ENCODE results near the gene FHAD1. TPM values are rescaled to one million over a fixed set of nuclear protein-coding genes. Genes with fewer than 3 reads are reported as not detected.
A peak's percentile ranks its signal among the peaks of the same experiment; 100 is the strongest.

The FHAD1 gene
- total and polyA plus RNA-seq, 2 donors = 0.66 to 0.71 TPM

DNA sequence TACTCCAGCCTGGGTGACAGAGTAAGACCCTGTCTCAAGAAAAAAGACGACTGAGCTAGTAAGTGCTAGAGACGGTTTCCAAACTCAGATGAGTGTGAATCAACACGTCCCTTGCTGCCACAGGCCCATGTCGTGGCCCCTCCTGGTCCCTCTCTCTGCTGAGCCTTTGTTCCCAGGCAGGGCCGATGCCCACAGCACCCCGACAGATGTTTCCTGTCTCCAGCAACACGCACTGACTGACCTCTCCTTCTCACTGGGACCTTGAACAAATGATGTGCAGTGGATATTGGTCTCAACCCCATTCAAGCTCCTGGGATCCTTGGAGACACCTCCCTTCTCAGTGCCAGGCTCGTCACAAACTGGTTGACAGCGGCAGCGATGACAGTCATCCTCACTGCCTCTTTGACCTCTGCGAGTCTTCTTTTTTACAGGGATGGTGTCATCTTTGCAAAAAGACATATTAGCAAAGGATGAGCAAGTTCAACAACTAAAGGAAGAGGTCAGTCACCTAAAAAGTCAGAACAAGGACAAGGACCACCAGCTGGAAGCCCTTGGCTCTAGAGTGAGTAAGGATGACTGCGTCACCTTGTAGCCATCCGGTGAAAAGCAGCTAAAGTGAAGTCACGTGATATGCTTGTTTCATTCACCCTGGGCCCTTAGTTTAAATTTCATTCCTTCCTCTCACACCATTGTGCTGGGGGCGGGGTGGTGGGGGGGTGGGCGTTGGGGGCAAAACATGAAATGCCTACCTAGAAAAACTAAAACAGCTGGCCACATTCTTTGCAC lies 65.8 kb downstream of the FHAD1 start:
- Histone ChIP-seq H3K27me3 (ENCODE audit: control insufficient read depth in 2 of 2, insufficient read depth in 1 of 2, low read length in 1 of 2) (no peaks in the 10 kb centered on the region), H3K27ac (ENCODE audit: low read depth in 1 of 2, low read length in 1 of 2) (no peak overlapping the region), H3K4me1 (ENCODE audit: control insufficient read depth in 2 of 2, insufficient read depth in 2 of 2, low read length in 2 of 2) (no peaks in the 10 kb centered on the region), H3K9me3 (ENCODE audit: control insufficient read depth in 2 of 2, insufficient read depth in 1 of 2, low read length in 1 of 2) (no peaks in the 10 kb centered on the region), H3K4me3 (ENCODE audit: low read length in 2 of 2) (no peak overlapping the region), H3K36me3 (ENCODE audit: control insufficient read depth in 2 of 2, insufficient read depth in 2 of 2, low read length in 1 of 2) (no peaks in the 10 kb centered on the region)
- no peak for DNase-seq (ENCODE audit: low read depth in 6 of 9, low spot score in 9 of 9)
- WGBS = 81% methylated on average over 16 of the region's 16 CpGs

DNA sequence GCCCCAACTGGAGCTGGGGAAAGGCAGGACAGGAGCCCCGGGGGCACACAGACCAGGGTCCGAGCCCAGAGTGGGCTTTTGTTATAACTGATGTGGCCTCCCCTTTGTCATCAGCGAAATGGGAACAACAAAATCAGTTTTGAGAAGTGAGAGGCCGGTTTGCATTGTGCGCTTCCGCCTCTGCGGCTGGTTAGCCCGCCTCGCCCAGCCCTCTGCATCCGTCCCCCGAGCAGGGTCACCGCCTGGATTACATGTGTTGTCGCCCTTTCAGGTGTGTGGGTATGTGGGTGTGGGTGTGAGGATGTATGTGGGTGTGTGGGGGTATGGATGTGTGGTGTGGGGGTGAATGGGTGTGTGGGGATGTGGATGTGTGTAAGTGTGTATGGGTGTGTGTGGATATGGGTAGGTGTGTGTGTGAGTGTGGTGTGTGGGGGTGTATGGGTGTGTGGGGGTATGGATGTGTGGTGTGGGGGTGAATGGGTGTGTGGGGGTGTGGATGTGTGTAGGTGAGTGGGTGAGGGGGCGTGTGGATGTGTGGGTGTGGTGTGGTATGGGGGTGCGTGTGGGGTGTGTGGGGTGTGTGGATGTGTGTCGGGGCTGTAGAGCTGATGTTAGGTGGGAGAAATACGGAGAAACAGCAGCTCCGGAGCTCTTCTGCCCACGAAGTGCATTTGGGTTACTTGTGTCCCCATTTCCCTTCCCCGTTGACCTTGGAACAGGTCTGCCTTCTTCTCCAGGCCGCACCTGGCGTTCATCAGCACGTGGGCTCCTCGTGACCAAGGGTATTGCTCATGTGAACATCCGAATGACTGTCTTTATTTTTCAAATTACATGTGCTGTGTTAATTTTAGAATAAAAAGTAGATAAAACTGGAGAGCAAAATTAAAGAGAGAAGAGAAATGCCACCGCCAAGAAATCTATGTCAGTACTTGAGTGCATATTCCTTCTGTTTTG lies 67.6 kb downstream of the FHAD1 start:
- no peak overlapping the region for H3K27ac ChIP-seq (ENCODE audit: low read depth in 1 of 2, low read length in 1 of 2)
- H3K36me3 ChIP-seq (ENCODE audit: control insufficient read depth in 2 of 2, insufficient read depth in 2 of 2, low read length in 1 of 2) = no peaks in the 10 kb centered on the region
- no peak overlapping the region for H3K4me3 ChIP-seq (ENCODE audit: low read length in 2 of 2)
- no peaks in the 10 kb centered on the region for H3K27me3 ChIP-seq (ENCODE audit: control insufficient read depth in 2 of 2, insufficient read depth in 1 of 2, low read length in 1 of 2)
- H3K4me1 ChIP-seq (ENCODE audit: control insufficient read depth in 2 of 2, insufficient read depth in 2 of 2, low read length in 2 of 2) = no peaks in the 10 kb centered on the region
- 96% methylated on average over 26 of the region's 26 CpGs for WGBS
- no peak for DNase-seq (ENCODE audit: low read depth in 6 of 9, low spot score in 9 of 9)
- H3K9me3 ChIP-seq (ENCODE audit: control insufficient read depth in 2 of 2, insufficient read depth in 1 of 2, low read length in 1 of 2) = no peaks in the 10 kb centered on the region

DNA sequence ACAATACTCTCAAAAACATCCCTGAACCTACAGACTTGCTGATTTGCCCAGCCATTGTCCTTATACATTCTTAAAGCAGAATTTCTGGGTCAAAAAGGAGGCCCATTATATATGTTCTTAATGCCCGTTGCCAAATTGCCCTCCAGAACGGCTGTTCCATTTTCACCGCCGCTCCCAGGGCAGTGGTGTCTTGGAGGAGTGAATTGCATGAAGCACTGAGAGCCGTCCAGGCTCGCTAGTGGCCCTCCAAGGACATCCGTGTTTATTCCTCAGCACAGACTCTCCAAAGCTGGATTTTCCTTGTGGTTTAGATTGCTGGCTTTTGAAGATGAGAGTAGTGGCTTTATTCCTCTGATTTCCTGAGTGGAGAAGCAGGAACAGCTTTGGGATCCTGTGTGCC lies 68.8 kb downstream of the FHAD1 start:
- Histone ChIP-seq H3K27ac (ENCODE audit: low read depth in 1 of 2, low read length in 1 of 2) (no peak overlapping the region), H3K4me3 (ENCODE audit: low read length in 2 of 2) (no peak overlapping the region), H3K4me1 (ENCODE audit: control insufficient read depth in 2 of 2, insufficient read depth in 2 of 2, low read length in 2 of 2) (no peaks in the 10 kb centered on the region), H3K27me3 (ENCODE audit: control insufficient read depth in 2 of 2, insufficient read depth in 1 of 2, low read length in 1 of 2) (no peaks in the 10 kb centered on the region), H3K9me3 (ENCODE audit: control insufficient read depth in 2 of 2, insufficient read depth in 1 of 2, low read length in 1 of 2) (no peaks in the 10 kb centered on the region), H3K36me3 (ENCODE audit: control insufficient read depth in 2 of 2, insufficient read depth in 2 of 2, low read length in 1 of 2) (no peaks in the 10 kb centered on the region)
- DNase-seq (ENCODE audit: low read depth in 6 of 9, low spot score in 9 of 9) = no peak
- 84% methylated on average over 7 of the region's 7 CpGs for WGBS

DNA sequence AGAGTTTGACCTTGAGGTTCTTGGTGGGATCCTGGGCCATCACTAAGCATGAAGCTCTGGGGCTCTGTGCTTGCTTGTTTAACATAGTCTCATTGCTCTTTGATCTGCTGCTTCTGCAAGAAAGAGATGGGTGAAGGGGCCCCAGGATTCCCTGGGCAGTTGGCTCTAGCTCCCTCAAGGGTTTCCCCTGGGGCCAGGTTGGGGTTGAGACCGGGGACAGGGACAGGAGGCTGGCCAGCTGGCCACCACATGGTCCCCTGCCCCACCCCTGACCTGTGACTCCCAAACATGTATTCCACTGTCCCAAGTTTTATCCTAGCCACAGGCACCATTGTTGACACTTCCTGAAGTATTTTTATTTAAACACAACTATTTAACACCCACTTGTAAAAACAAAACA lies 69.5 kb downstream of the FHAD1 start:
- H3K4me3 ChIP-seq (ENCODE audit: low read length in 2 of 2) = no peak overlapping the region
- no peaks in the 10 kb centered on the region for H3K9me3 ChIP-seq (ENCODE audit: control insufficient read depth in 2 of 2, insufficient read depth in 1 of 2, low read length in 1 of 2)
- no peaks in the 10 kb centered on the region for H3K4me1 ChIP-seq (ENCODE audit: control insufficient read depth in 2 of 2, insufficient read depth in 2 of 2, low read length in 2 of 2)
- 32% methylated on average over 1 of the region's 1 CpG for WGBS
- no peak for DNase-seq (ENCODE audit: low read depth in 6 of 9, low spot score in 9 of 9)
- no peaks in the 10 kb centered on the region for H3K36me3 ChIP-seq (ENCODE audit: control insufficient read depth in 2 of 2, insufficient read depth in 2 of 2, low read length in 1 of 2)
- H3K27ac ChIP-seq (ENCODE audit: low read depth in 1 of 2, low read length in 1 of 2) = no peak overlapping the region
- H3K27me3 ChIP-seq (ENCODE audit: control insufficient read depth in 2 of 2, insufficient read depth in 1 of 2, low read length in 1 of 2) = no peaks in the 10 kb centered on the region

DNA sequence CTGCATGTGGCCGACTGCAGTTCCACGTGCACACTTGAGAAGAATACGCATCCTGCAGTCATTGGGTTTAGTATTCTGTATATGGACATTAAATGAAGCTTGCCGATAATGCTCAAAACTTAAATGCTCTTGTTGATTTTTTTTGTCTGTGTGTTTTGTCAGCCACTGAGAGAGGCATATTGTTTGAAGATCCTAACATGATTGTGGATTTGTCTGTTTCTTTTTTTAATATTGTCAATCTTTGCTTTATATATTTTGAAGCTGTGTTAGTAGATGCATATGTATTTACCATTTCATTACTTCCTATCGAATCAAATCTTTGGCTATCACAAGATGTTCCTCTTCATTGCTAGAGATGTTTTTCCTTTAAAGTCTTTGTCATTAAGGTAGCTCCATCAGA lies 73.2 kb downstream of the FHAD1 start:
- DNase-seq (ENCODE audit: low read depth in 6 of 9, low spot score in 9 of 9) = no peak
- Histone ChIP-seq H3K4me3 (ENCODE audit: low read length in 2 of 2) (no peak overlapping the region), H3K27me3 (ENCODE audit: control insufficient read depth in 2 of 2, insufficient read depth in 1 of 2, low read length in 1 of 2) (peaks cover 0 to 5% of the 10 kb centered on the region in 2 donors), H3K9me3 (ENCODE audit: control insufficient read depth in 2 of 2, insufficient read depth in 1 of 2, low read length in 1 of 2) (no peaks in the 10 kb centered on the region), H3K36me3 (ENCODE audit: control insufficient read depth in 2 of 2, insufficient read depth in 2 of 2, low read length in 1 of 2) (no peaks in the 10 kb centered on the region), H3K27ac (ENCODE audit: low read depth in 1 of 2, low read length in 1 of 2) (no peak overlapping the region), H3K4me1 (ENCODE audit: control insufficient read depth in 2 of 2, insufficient read depth in 2 of 2, low read length in 2 of 2) (no peaks in the 10 kb centered on the region)
- WGBS = 98% methylated on average over 5 of the region's 5 CpGs

DNA sequence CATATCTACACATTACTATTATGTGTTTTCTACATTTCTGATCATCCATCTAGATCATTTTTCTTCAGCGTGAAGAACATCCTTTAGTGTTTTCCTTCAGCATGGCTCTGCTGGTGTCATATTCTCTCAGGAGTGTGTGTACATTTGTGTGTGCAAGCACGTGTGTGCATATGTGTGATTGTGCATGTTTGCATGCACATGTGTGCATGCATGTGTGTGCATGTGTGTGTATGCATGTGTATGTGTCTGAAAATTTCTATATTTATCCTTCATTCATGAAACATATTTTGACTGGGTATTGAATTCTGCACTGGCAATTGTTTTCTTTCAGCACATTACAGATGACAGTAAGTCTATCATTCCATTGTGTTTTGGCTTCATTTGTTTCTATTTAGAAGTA lies 74.6 kb downstream of the FHAD1 start:
- 94% methylated on average over 2 of the region's 2 CpGs for WGBS
- H3K27me3 ChIP-seq (ENCODE audit: control insufficient read depth in 2 of 2, insufficient read depth in 1 of 2, low read length in 1 of 2) = peaks cover 0 to 5% of the 10 kb centered on the region in 2 donors
- H3K4me3 ChIP-seq (ENCODE audit: low read length in 2 of 2) = no peak overlapping the region
- H3K4me1 ChIP-seq (ENCODE audit: control insufficient read depth in 2 of 2, insufficient read depth in 2 of 2, low read length in 2 of 2) = peaks cover 0 to 2% of the 10 kb centered on the region in 2 donors
- no peaks in the 10 kb centered on the region for H3K9me3 ChIP-seq (ENCODE audit: control insufficient read depth in 2 of 2, insufficient read depth in 1 of 2, low read length in 1 of 2)
- H3K36me3 ChIP-seq (ENCODE audit: control insufficient read depth in 2 of 2, insufficient read depth in 2 of 2, low read length in 1 of 2) = no peaks in the 10 kb centered on the region
- DNase-seq (ENCODE audit: low read depth in 6 of 9, low spot score in 9 of 9) = no peak
- no peak overlapping the region for H3K27ac ChIP-seq (ENCODE audit: low read depth in 1 of 2, low read length in 1 of 2)

DNA sequence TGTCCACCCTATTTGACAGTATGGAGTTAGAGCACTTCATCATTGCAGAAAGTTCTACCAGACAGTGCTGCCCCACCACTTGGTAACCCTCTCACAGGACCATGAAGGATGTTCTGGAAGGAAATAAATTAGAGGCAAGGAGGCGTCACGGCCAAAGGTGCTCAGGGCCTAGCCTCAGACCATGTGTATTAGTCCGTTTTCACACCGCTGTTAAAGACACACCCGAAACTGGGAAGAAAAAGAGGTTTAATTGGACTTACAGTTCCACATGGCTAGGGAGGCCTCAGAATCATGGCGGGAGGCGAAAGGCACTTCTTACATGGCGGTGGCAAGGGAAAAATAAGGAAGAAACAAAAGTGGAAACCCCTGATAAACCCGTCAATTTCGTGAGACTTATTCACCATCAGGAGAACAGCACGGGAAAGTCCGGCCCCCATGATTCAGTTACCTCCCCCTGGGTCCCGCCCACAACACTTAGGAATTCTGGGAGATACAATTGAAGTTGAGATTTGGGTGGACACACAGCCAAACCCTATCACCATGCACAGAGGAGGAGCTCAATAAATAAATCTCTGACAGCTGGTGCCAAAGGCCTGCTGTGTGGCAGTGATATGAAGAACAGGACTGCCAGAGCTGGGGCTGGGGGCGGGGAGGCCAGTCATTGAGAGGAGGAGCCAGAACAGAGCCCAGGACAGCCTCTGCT lies 75.8 kb downstream of the FHAD1 start:
- peaks cover 0 to 5% of the 10 kb centered on the region in 2 donors for H3K27me3 ChIP-seq (ENCODE audit: control insufficient read depth in 2 of 2, insufficient read depth in 1 of 2, low read length in 1 of 2)
- WGBS = 86% methylated on average over 14 of the region's 14 CpGs
- H3K4me1 ChIP-seq (ENCODE audit: control insufficient read depth in 2 of 2, insufficient read depth in 2 of 2, low read length in 2 of 2) = peaks cover 0 to 2% of the 10 kb centered on the region in 2 donors
- no peak overlapping the region for H3K4me3 ChIP-seq (ENCODE audit: low read length in 2 of 2)
- no peaks in the 10 kb centered on the region for H3K9me3 ChIP-seq (ENCODE audit: control insufficient read depth in 2 of 2, insufficient read depth in 1 of 2, low read length in 1 of 2)
- DNase-seq (ENCODE audit: low read depth in 6 of 9, low spot score in 9 of 9) = no peak
- no peak overlapping the region for H3K27ac ChIP-seq (ENCODE audit: low read depth in 1 of 2, low read length in 1 of 2)
- no peaks in the 10 kb centered on the region for H3K36me3 ChIP-seq (ENCODE audit: control insufficient read depth in 2 of 2, insufficient read depth in 2 of 2, low read length in 1 of 2)

DNA sequence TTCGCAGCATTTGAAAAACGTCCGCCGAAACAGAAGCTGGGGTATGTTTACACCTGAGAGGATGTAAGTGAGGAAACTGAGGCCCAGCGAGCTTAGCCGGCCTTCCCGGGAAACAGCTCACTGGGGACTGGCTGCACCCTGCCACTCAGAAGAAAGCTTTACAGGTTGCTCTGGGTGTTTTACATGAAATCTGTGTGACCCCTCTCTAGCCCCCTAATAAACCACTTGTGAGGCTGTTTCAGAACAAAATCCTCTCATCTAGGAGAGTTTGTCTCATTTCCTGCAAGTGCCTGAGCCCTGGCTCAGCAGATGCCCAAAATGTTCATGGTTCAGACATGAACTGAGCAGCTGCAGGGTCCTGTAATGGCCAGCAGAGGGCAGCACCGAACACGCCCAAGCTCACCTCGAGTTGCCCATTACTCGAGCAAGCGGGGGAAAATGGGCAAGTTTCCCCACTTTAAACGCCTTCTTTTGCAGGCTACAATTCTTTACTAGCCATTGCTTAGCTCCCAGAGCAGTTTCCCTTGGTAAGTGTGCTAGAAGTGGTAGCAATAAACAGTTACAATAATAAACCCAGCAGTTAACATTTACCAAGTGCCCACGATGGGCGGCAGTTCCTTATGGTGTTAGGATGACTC lies 76.4 kb downstream of the FHAD1 start:
- H3K9me3 ChIP-seq (ENCODE audit: control insufficient read depth in 2 of 2, insufficient read depth in 1 of 2, low read length in 1 of 2) = no peaks in the 10 kb centered on the region
- H3K4me3 ChIP-seq (ENCODE audit: low read length in 2 of 2) = no peak overlapping the region
- peak in 8 of 9 donors; percentile 59 to 82 (median 67) for DNase-seq (ENCODE audit: low read depth in 6 of 9, low spot score in 9 of 9)
- H3K36me3 ChIP-seq (ENCODE audit: control insufficient read depth in 2 of 2, insufficient read depth in 2 of 2, low read length in 1 of 2) = no peaks in the 10 kb centered on the region
- H3K4me1 ChIP-seq (ENCODE audit: control insufficient read depth in 2 of 2, insufficient read depth in 2 of 2, low read length in 2 of 2) = peaks cover 0 to 2% of the 10 kb centered on the region in 2 donors
- 52% methylated on average over 15 of the region's 15 CpGs for WGBS
- peaks cover 0 to 5% of the 10 kb centered on the region in 2 donors for H3K27me3 ChIP-seq (ENCODE audit: control insufficient read depth in 2 of 2, insufficient read depth in 1 of 2, low read length in 1 of 2)
- H3K27ac ChIP-seq (ENCODE audit: low read depth in 1 of 2, low read length in 1 of 2) = no peak overlapping the region

Data from thymus (tissue), 11 donors.